ENCODE measurements around the gene CTIF. TPM values are rescaled to one million over a fixed set of nuclear protein-coding genes. Genes with fewer than 3 reads are reported as not detected.

Gene CTIF
- polyA plus RNA-seq, 3 donors, result 0.38 to 8.7 (median 1.2) TPM

- H3K36me3 ChIP-seq (replicated peaks in 1 of 2; ENCODE audit: control insufficient read depth in 1 of 2, insufficient read depth in 2 of 2, low read length in 2 of 2), result peaks cover 7 to 28% of the 10 kb centered on the region in 2 donors
- H3K27me3 Mint-ChIP-seq (ENCODE audit: low read depth in 3 of 3), result peaks cover 0 to 2% (median 0%) of the 10 kb centered on the region in 3 donors
- 97% methylated on average over 7 of the region's 14 CpGs for WGBS (ENCODE audit: insufficient coverage)
- H3K4me3 Mint-ChIP-seq, result no peak overlapping the region
- peaks cover 19% of the 10 kb centered on the region for H3K4me1 Mint-ChIP-seq
- peaks cover 17 to 19% of the 10 kb centered on the region in 2 donors for H3K4me1 ChIP-seq (ENCODE audit: control insufficient read depth in 1 of 2, insufficient read depth in 2 of 2, low read length in 2 of 2)
- peaks cover 4% of the 10 kb centered on the region for H4K20me1 ChIP-seq (ENCODE audit: insufficient read depth, low read length)
- H3K9me3 ChIP-seq (replicated peaks in 1 of 2; ENCODE audit: control insufficient read depth in 1 of 2, insufficient read depth in 1 of 2, low read length in 2 of 2), result peaks cover 0 to 2% of the 10 kb centered on the region in 2 donors
- intact Hi-C loops (cut with micrococcal nuclease), result loop anchor here in 1 of 2 donors (10.0 kb wide), 1 partner anchor 189 kb away; no protein-coding TSS in a partner anchor
- no peak overlapping the region for H3K4me3 ChIP-seq (replicated peaks in 1 of 3; ENCODE audit: low read depth in 2 of 3, low read length in 3 of 3)
- H2AFZ ChIP-seq (ENCODE audit: insufficient read depth, low read depth, low read length, poor library complexity, severe bottlenecking), result no peak overlapping the region
- H3K27ac ChIP-seq (ENCODE audit: low read depth in 1 of 2, low read length in 2 of 2), result no peak overlapping the region
- peak overlapping the region in 1 of 7 donors; percentile 5 for H3K27ac Mint-ChIP-seq
- H3K4me2 ChIP-seq (replicated peaks; ENCODE audit: extremely low read depth, low read length, poor library complexity, severe bottlenecking), result no peak overlapping the region
- H3K9me3 Mint-ChIP-seq, result peaks cover 0 to 7% (median 4%) of the 10 kb centered on the region in 7 donors
- peaks cover 20 to 21% of the 10 kb centered on the region in 2 donors for H3K36me3 Mint-ChIP-seq
- H3K79me2 ChIP-seq (ENCODE audit: insufficient read depth, low read length), result no peaks in the 10 kb centered on the region
- H3K9ac ChIP-seq (ENCODE audit: insufficient read depth, low read length, poor library complexity, severe bottlenecking), result no peak overlapping the region
- no peaks in the 10 kb centered on the region for H3K27me3 ChIP-seq (ENCODE audit: control insufficient read depth in 2 of 2, insufficient read depth in 2 of 2, low read length in 2 of 2)
- TF ChIP-seq, protein P1, sequence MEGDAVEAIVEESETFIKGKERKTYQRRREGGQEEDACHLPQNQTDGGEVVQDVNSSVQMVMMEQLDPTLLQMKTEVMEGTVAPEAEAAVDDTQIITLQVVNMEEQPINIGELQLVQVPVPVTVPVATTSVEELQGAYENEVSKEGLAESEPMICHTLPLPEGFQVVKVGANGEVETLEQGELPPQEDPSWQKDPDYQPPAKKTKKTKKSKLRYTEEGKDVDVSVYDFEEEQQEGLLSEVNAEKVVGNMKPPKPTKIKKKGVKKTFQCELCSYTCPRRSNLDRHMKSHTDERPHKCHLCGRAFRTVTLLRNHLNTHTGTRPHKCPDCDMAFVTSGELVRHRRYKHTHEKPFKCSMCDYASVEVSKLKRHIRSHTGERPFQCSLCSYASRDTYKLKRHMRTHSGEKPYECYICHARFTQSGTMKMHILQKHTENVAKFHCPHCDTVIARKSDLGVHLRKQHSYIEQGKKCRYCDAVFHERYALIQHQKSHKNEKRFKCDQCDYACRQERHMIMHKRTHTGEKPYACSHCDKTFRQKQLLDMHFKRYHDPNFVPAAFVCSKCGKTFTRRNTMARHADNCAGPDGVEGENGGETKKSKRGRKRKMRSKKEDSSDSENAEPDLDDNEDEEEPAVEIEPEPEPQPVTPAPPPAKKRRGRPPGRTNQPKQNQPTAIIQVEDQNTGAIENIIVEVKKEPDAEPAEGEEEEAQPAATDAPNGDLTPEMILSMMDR (IDR thresholded peaks at IDR 0.05), result no peak
- DNase-seq, result no peak
Measured at GRCh38 chr18:48663096-48663930, 124.5 kb downstream of the CTIF start.

DNA sequence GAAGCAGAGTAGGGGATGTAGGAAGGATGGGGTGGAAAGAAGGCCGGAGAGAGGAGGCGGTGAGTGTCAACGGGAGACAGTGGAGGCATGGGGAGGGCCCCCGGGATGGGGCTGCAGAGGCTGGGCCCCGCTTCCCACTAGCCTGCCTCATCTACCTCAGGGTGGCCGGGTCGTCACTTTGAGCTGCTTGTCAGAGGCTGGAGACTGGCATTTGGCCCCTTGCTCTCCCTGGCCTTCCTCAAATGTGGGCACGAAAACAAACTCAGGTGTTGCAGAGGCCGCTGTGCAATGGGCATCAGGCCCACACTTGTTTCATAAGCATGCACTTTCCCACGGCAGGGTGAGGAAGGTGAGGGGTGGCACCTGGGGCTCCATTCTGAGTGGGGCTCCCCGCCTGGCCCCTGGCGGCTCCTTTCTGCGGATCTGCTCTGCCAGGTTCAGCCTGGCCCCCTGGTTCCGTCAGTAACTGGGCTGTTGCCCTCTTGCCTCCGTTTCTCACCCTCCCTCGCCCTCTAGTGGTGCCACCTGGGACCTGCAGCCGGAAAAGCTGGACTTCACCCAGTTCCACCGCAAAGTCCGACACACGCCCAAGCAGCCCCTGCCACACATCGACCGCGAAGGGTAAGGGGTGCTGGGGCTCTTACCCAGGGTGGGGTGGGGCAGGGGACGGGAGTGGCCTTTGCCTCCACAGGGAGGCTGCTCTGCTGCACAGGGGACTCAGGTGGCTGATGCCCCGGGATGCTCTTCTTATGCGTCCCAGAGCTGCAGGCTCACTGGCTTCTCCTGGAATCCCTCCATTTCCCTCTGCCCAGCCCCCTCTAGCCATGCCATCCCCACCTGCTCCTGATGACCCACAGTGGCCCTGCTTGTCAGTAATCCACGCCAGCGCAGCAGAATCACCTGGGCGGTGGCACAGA lies 125.4 kb downstream of the CTIF start:
- Histone ChIP-seq H3K4me3 (replicated peaks in 1 of 3; ENCODE audit: low read depth in 2 of 3, low read length in 3 of 3) (no peak overlapping the region), H3K9ac (ENCODE audit: insufficient read depth, low read length, poor library complexity, severe bottlenecking) (no peak overlapping the region), H3K79me2 (ENCODE audit: insufficient read depth, low read length) (no peaks in the 10 kb centered on the region), H2AFZ (ENCODE audit: insufficient read depth, low read depth, low read length, poor library complexity, severe bottlenecking) (no peak overlapping the region), H3K27ac (ENCODE audit: low read depth in 1 of 2, low read length in 2 of 2) (no peak overlapping the region), H3K9me3 (replicated peaks in 1 of 2; ENCODE audit: control insufficient read depth in 1 of 2, insufficient read depth in 1 of 2, low read length in 2 of 2) (peaks cover 0 to 2% of the 10 kb centered on the region in 2 donors), H3K36me3 (replicated peaks in 1 of 2; ENCODE audit: control insufficient read depth in 1 of 2, insufficient read depth in 2 of 2, low read length in 2 of 2) (peaks cover 7 to 28% of the 10 kb centered on the region in 2 donors), H4K20me1 (ENCODE audit: insufficient read depth, low read length) (peaks cover 4% of the 10 kb centered on the region), H3K4me1 (ENCODE audit: control insufficient read depth in 1 of 2, insufficient read depth in 2 of 2, low read length in 2 of 2) (peaks cover 21% of the 10 kb centered on the region in 2 donors), H3K4me2 (replicated peaks; ENCODE audit: extremely low read depth, low read length, poor library complexity, severe bottlenecking) (no peak overlapping the region), H3K27me3 (ENCODE audit: control insufficient read depth in 2 of 2, insufficient read depth in 2 of 2, low read length in 2 of 2) (no peaks in the 10 kb centered on the region)
- TF ChIP-seq, protein P1 (IDR thresholded peaks at IDR 0.05), result peak; percentile 84
- peaks cover 23% of the 10 kb centered on the region for H3K4me1 Mint-ChIP-seq
- H3K27ac Mint-ChIP-seq, result no peak overlapping the region
- peaks cover 0 to 2% (median 0%) of the 10 kb centered on the region in 3 donors for H3K27me3 Mint-ChIP-seq (ENCODE audit: low read depth in 3 of 3)
- no peak overlapping the region for H3K4me3 Mint-ChIP-seq
- peaks cover 21 to 28% of the 10 kb centered on the region in 2 donors for H3K36me3 Mint-ChIP-seq
- DNase-seq, result peak; percentile 38 to 46 (median 39)
- intact Hi-C loops (cut with micrococcal nuclease), result loop anchor here (1.0 to 10.0 kb wide), 2 partner anchors 188 to 189 kb away; no protein-coding TSS in a partner anchor
- peaks cover 0 to 7% (median 4%) of the 10 kb centered on the region in 7 donors for H3K9me3 Mint-ChIP-seq
- 64% methylated on average over 20 of the region's 29 CpGs for WGBS (ENCODE audit: insufficient coverage)
